ENCODE measurements around the gene CSNK1A1.

Gene CSNK1A1

DNA sequence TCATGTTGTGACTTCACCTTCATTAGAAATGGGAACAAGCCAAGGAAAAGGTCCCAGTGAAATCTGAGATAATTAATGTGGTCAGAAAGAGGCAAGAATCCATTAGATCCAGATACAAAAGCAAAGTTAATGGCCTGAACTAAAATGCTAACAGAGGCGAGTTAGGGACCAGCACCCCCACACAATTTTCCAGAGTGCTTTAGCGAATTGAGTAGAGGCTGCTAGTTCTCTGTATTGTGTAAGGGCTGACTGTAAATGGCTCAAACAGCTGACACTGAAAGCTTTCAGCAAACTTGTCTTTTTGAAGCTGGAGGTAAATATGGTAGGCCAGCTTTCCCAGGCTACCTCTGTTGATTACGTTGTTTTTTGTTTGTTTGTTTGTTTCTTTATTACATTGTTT lies 75.5 kb downstream of the CSNK1A1 start:
- no peak for DNase-seq (ENCODE audit: extremely low read depth, low read depth)
- TF ChIP-seq, protein P1, sequence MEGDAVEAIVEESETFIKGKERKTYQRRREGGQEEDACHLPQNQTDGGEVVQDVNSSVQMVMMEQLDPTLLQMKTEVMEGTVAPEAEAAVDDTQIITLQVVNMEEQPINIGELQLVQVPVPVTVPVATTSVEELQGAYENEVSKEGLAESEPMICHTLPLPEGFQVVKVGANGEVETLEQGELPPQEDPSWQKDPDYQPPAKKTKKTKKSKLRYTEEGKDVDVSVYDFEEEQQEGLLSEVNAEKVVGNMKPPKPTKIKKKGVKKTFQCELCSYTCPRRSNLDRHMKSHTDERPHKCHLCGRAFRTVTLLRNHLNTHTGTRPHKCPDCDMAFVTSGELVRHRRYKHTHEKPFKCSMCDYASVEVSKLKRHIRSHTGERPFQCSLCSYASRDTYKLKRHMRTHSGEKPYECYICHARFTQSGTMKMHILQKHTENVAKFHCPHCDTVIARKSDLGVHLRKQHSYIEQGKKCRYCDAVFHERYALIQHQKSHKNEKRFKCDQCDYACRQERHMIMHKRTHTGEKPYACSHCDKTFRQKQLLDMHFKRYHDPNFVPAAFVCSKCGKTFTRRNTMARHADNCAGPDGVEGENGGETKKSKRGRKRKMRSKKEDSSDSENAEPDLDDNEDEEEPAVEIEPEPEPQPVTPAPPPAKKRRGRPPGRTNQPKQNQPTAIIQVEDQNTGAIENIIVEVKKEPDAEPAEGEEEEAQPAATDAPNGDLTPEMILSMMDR (IDR thresholded peaks at IDR 0.05; ENCODE audit: low read depth, low read length, missing control alignments) = no peak

GRCh38 chr5:149474198-149474597 lies 77.0 kb downstream of the CSNK1A1 start:
- TF ChIP-seq, protein P1 (IDR thresholded peaks at IDR 0.05; ENCODE audit: low read depth, low read length, missing control alignments) = no peak
- H3K4me3 ChIP-seq (replicated peaks; ENCODE audit: low read depth, low read length) = no peak overlapping the region
- no peak for DNase-seq (ENCODE audit: extremely low read depth, low read depth)

More for the DNA sequence above, 75.5 kb downstream of the CSNK1A1 start:
- no peak overlapping the region for H3K4me3 ChIP-seq (replicated peaks; ENCODE audit: low read depth, low read length)

DNA sequence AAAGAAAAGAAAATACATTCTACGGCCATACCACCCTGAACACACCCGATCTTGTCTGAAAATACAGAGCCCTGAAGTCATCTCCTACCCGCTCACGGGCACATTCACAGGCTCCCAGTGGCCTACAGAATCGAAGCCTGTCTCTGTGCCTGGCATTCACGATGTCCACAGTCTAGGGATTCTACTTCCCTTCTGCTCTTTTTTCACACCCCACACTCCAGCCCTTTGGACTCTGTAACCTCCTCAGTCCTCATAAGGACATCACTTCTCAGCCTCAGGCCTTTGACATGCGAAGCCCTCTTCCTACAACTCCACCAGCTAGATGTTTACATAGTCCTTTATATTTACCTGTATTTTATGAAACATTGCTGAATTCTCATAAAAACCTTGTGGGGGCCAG lies 77.8 kb downstream of the CSNK1A1 start:
- no peak for DNase-seq (ENCODE audit: extremely low read depth, low read depth)
- TF ChIP-seq, protein P1 (IDR thresholded peaks at IDR 0.05; ENCODE audit: low read depth, low read length, missing control alignments) = no peak
- H3K4me3 ChIP-seq (replicated peaks; ENCODE audit: low read depth, low read length) = no peak overlapping the region

GRCh38 chr5:149472399-149472798 lies 78.8 kb downstream of the CSNK1A1 start:
- TF ChIP-seq, protein P1 (IDR thresholded peaks at IDR 0.05; ENCODE audit: low read depth, low read length, missing control alignments) = no peak
- no peak overlapping the region for H3K4me3 ChIP-seq (replicated peaks; ENCODE audit: low read depth, low read length)
- no peak for DNase-seq (ENCODE audit: extremely low read depth, low read depth)

GRCh38 chr5:149471406-149472183 lies 79.6 kb downstream of the CSNK1A1 start:
- no peak for DNase-seq (ENCODE audit: extremely low read depth, low read depth)
- H3K4me3 ChIP-seq (replicated peaks; ENCODE audit: low read depth, low read length) = no peak overlapping the region
- TF ChIP-seq, protein P1 (IDR thresholded peaks at IDR 0.05; ENCODE audit: low read depth, low read length, missing control alignments) = no peak

- TF ChIP-seq, protein P1 (IDR thresholded peaks at IDR 0.05; ENCODE audit: low read depth, low read length, missing control alignments) = no peak
- H3K4me3 ChIP-seq (replicated peaks; ENCODE audit: low read depth, low read length) = no peak overlapping the region
- no peak for DNase-seq (ENCODE audit: extremely low read depth, low read depth)
Observed at GRCh38 chr5:149470942-149471341, 80.3 kb downstream of the CSNK1A1 start.
